ENCODE results near the gene CNDP1.

The CNDP1 gene

GRCh38 chr18:74506448-74507084 lies 27.7 kb upstream of the CNDP1 start:
- DNase-seq, result no peak

DNA sequence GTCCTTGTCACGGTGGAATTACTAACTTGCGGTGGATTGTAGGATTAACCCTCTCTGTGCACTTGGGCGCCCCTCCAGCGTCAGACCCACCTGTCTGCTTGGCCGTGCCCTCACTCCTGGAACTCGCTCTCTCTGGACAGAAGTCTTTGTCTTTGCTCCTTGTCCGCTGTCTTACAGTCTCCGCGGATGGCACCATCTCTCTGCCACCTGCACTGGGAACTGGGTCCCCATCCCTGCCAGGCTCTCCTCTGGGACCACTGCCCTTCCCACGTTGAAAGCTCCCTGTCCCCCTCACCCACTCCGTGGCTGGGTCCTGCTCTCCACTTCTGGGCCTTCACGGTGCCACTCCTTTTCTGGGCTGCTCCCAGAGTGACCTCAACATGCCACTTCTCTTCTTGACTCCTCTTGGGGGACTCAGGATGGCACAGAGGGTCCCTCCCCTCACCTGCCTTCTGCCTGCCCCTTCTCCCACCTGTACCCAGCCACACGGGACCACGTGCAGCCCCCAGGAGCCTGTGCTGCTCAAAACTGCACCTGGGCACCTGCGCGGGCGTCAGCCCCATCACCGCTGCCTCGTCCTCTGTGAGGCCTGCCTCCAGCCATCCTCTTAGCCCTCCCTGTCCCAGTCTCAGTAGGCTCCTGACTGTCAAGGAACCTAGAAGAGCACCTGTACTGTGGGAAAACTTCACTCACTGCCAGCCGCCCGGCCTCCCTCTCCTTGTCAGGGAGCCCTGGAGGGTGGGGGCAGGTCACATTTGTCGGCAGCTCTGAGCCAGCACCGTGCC lies 27.0 kb upstream of the CNDP1 start:
- no peak for DNase-seq

GRCh38 chr18:74507927-74508326 lies 26.4 kb upstream of the CNDP1 start:
- no peak for DNase-seq

- DNase-seq, result no peak
These were observed 25.9 kb upstream of the CNDP1 start for GRCh38 chr18:74508366-74508765.

GRCh38 chr18:74508821-74509225 lies 25.5 kb upstream of the CNDP1 start:
- DNase-seq, result no peak

DNA sequence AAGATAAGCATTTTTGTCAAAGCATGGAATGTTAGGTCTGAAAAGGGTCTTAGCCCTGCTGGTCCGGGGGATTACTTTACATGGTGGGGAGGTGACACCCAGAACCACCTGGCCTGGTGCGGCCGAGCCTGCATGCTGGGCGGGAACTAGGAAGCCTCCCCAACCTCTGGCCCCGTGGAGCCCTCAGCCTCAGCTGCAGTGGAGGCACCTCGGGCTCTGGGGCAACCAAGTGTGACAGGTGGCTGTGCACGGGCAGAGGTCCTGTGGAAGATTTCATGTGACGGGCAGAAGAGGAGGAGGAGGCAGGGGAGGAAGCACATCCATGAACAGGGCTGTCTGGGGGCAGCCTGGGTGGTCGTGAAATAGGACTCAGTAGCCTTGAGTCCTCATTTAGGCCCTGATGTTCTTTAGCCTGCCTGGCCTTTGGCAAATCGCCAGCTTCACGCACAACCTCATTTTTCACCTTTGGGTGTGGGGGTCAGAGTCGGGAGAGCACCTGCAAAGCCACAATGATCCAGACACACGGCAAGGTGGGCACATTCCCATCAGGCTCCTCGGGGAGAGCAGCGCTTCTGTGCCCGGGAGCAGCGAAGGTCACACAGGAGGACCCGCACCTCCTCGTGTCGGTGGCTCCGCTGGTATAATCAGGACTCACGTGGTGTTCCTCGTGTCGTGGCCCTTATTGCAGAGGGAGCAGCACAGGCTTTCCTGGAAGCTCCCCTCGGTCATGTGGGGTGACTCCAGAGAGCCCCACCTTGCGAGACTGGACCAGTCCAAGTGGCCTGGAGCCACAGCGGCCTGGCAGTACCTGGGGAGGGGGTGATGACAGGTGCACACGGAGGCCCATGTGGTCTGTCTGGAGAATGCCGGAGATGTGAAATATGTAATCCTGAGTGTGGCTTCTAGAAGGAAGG lies 24.2 kb upstream of the CNDP1 start:
- DNase-seq, result no peak

- no peak for DNase-seq
These were observed 23.6 kb upstream of the CNDP1 start for GRCh38 chr18:74510770-74511095.

DNA sequence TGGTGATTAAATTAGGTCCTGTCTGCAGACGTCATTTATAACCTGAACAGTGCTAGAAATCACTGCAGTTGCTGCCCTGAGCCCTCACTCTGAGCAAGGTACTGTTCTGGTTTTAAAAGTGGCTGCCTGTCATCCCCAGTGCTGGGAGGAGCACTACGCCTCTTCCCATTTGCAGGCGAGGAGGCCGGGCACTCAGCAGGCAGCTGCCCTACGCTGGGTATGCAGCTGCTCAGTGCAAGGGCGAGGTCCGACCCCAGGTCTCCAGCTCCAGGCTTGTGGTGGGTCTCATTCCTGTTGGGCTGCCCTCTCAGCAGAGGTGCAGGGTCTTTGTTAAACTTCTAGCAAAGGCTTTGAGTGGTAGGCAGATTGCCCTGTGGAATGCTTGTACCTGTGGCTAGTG lies 22.5 kb upstream of the CNDP1 start:
- no peak for DNase-seq

- DNase-seq, result no peak
These were observed 21.8 kb upstream of the CNDP1 start for GRCh38 chr18:74512321-74513053.

- no peak for DNase-seq
These were observed 21.0 kb upstream of the CNDP1 start for GRCh38 chr18:74513149-74513882.

- DNase-seq, result no peak
These were observed 20.5 kb upstream of the CNDP1 start for GRCh38 chr18:74513883-74514205.

GRCh38 chr18:74514860-74515495 lies 19.3 kb upstream of the CNDP1 start:
- DNase-seq, result no peak

- no peak for DNase-seq
These were observed 18.6 kb upstream of the CNDP1 start for GRCh38 chr18:74515620-74516231.

DNA sequence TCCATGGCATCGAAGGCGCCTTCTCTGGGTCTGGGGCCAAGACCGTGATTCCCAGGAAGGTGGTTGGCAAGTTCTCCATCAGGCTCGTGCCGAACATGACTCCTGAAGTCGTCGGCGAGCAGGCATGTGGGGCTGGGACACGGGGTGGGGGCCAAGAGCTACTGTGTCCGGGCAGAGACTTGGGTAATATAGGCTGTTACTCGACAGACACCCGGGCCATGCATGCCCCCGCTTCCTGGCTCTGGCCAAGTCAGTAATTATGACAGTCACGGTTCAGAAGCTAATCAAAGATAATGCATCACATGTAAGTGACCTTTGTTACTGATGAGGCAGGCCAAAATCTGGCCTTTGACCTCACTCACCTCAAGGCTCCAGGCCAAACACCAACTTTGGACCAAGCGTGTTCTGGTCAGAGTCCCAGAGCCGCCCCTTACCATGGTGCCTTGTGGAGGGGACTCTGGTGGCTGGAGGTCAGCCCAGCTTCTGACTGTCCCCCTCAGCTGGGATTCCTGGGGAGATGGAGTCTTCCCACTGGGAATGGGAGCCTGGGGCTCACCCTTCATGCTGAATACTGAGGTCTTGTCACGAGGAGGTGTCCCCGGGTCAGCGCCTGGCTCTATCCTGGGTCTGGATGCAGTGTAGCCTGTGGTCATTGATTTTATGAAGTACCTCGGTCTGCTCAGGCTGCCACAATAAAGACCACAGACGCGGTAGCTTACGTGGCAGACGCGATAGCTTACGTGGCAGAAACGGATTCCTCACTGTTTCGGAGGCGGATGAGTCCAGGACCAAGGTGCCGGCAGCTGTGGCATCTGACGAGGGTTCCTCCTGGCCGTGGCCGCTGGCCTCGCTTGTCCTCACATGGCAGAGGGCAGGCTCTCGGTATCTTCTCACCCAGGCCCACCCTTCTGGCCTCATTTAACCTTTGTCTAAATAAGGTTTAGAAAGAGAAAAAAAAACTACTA lies 17.7 kb upstream of the CNDP1 start:
- DNase-seq, result no peak

- DNase-seq, result no peak
These were observed 17.1 kb upstream of the CNDP1 start for GRCh38 chr18:74517236-74517630.

DNA sequence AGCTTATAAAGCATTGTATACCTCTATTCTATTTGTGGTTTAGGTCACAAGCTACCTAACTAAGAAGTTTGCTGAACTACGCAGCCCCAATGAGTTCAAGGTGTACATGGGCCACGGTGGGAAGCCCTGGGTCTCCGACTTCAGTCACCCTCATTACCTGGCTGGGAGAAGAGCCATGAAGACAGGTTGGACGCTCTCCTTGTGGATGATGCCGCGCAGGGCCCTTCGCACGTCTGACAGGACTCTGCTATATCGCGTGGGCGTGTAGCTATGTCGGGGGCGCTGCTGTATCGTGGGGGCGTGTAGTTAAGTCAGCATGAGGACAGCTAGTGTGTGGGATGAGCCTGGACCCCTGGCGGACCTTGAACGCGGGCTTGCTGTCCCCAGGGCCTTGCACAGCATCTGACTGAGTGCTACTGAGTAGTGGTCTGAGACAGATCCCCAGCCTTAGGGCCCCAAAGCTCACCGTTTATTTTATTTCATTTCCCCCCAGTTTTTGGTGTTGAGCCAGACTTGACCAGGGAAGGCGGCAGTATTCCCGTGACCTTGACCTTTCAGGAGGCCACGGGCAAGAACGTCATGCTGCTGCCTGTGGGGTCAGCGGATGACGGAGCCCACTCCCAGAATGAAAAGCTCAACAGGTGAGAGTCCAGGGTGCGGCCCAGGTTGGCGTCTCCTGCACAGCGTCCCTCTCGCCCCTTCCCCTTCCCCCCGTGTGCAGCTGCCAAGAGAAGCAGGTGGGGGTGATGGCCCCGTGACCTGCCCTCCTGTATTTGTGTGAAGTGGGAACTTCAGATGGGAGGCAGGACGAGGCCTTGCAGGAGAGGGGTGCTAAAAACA lies 15.6 kb upstream of the CNDP1 start:
- no peak for DNase-seq

DNA sequence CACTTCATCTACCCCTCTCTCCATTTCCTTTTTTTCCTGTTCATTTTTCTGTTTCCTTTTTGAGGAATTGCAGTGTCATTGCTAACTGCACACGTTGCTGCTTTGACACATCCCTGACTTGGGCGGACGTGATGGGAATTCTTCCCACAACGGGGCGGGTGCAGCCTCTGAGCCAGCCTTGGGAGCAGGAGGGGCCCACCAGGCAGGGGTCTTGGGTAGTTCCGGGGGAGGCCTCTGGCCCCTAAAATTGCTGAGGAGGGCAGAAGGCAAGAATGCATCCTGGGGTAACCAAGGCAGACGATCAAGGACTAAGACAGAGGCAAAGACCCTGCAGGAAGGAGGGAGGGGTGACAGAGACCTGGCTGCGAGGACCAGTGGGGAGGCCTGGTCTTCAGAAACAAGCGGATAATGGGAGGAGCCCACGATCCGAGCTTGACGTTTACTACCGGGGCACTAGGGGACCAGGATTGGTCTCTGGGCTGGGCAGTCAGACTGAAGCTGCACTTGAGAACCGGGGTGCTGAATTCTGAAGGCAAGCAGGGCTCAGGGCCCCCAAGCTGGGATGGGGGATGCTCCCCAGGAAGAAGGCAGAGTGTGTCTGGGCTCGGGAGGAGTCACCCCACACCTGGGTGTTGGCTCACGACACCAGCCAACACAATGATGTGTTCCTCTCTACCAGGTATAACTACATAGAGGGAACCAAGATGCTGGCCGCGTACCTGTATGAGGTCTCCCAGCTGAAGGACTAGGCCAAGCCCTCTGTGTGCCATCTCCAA lies 14.8 kb upstream of the CNDP1 start:
- DNase-seq, result no peak

DNA sequence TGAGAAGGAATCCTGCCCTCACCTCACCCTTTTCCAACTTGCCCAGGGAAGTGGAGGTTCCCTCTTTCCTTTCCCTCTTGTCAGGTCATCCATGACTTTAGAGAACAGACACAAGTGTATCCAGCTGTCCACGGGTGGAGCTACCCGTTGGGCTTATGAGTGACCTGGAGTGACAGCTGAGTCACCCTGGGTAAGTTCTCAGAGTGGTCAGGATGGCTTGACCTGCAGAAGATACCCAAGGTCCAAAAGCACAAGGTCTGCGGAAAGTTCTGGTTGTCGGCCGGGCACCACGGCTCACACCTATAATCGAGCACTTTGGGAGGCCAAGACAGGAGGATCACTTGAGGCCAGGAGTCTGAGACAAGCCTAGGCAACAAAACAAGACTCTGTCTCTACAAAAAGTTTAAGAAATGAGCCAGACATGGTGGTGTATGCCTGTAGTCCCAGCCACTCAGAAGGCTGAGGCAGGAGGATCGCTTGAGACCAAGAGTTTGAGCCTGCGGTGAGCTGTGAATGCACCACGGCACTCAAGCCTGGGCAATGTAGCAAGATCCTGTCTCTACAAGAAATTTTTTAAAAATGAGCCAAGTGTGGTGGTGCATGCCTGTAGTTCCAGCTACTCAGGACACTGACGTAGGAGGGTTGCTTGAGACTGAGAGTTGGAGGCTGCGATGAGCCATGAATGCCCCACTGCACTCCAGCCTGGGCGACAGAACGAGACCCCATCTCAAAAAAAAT lies 14.0 kb upstream of the CNDP1 start:
- no peak for DNase-seq

All from DMS 273 treated with DMSO at 0.1 percent for 48 hours (cell line).